ENCODE measurements around the gene TMEM186. TPM values are rescaled to one million over a fixed set of nuclear protein-coding genes. Genes with fewer than 3 reads are reported as not detected.
"Not testable (repeated sequence)": the region's sequence is repeated elsewhere in the genome, so short reads cannot be mapped to it uniquely, and the experiment has no call there.

The TMEM186 gene
- total RNA-seq, 1 donor from 2014 or later, result 8.4 TPM

GRCh38 chr16:8796469-8797363 is 723 bp downstream of the TMEM186 start:
- no peaks in the 10 kb centered on the region for H3K27me3 Mint-ChIP-seq (ENCODE audit: low read depth)
- peak overlapping the region; percentile 93 for H3K27ac Mint-ChIP-seq (ENCODE audit: unreplicated experiment)
- peaks cover 2% of the 10 kb centered on the region for H3K36me3 Mint-ChIP-seq (ENCODE audit: low read depth)
- TF ChIP-seq, protein P1, sequence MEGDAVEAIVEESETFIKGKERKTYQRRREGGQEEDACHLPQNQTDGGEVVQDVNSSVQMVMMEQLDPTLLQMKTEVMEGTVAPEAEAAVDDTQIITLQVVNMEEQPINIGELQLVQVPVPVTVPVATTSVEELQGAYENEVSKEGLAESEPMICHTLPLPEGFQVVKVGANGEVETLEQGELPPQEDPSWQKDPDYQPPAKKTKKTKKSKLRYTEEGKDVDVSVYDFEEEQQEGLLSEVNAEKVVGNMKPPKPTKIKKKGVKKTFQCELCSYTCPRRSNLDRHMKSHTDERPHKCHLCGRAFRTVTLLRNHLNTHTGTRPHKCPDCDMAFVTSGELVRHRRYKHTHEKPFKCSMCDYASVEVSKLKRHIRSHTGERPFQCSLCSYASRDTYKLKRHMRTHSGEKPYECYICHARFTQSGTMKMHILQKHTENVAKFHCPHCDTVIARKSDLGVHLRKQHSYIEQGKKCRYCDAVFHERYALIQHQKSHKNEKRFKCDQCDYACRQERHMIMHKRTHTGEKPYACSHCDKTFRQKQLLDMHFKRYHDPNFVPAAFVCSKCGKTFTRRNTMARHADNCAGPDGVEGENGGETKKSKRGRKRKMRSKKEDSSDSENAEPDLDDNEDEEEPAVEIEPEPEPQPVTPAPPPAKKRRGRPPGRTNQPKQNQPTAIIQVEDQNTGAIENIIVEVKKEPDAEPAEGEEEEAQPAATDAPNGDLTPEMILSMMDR (IDR thresholded peaks at IDR 0.05), result peak; percentile 32
- DNase-seq (ENCODE audit: low spot score), result no peak
- H3K4me3 Mint-ChIP-seq (ENCODE audit: unreplicated experiment), result peak overlapping the region; percentile 95
- H3K9me3 Mint-ChIP-seq (ENCODE audit: low read depth), result no peaks in the 10 kb centered on the region
- peaks cover 44% of the 10 kb centered on the region for H3K4me1 Mint-ChIP-seq (ENCODE audit: low read depth)

GRCh38 chr16:8795818-8796217 is 1.6 kb downstream of the TMEM186 start:
- Mint-ChIP-seq H3K4me1 (ENCODE audit: low read depth) (peaks cover 39% of the 10 kb centered on the region), H3K27me3 (ENCODE audit: low read depth) (no peaks in the 10 kb centered on the region), H3K27ac (ENCODE audit: unreplicated experiment) (no peak overlapping the region), H3K36me3 (ENCODE audit: low read depth) (peaks cover 2% of the 10 kb centered on the region), H3K9me3 (ENCODE audit: low read depth) (no peaks in the 10 kb centered on the region), H3K4me3 (ENCODE audit: unreplicated experiment) (no peak overlapping the region)
- no peak for DNase-seq (ENCODE audit: low spot score)
- TF ChIP-seq, protein P1 (IDR thresholded peaks at IDR 0.05), result no peak

GRCh38 chr16:8795091-8795490 is 2.3 kb downstream of the TMEM186 start:
- Mint-ChIP-seq H3K4me3 (ENCODE audit: unreplicated experiment) (no peak overlapping the region), H3K27me3 (ENCODE audit: low read depth) (no peaks in the 10 kb centered on the region), H3K27ac (ENCODE audit: unreplicated experiment) (no peak overlapping the region), H3K9me3 (ENCODE audit: low read depth) (no peaks in the 10 kb centered on the region), H3K4me1 (ENCODE audit: low read depth) (peaks cover 37% of the 10 kb centered on the region), H3K36me3 (ENCODE audit: low read depth) (peaks cover 2% of the 10 kb centered on the region)
- no peak for DNase-seq (ENCODE audit: low spot score)
- TF ChIP-seq, protein P1 (IDR thresholded peaks at IDR 0.05), result no peak

DNA sequence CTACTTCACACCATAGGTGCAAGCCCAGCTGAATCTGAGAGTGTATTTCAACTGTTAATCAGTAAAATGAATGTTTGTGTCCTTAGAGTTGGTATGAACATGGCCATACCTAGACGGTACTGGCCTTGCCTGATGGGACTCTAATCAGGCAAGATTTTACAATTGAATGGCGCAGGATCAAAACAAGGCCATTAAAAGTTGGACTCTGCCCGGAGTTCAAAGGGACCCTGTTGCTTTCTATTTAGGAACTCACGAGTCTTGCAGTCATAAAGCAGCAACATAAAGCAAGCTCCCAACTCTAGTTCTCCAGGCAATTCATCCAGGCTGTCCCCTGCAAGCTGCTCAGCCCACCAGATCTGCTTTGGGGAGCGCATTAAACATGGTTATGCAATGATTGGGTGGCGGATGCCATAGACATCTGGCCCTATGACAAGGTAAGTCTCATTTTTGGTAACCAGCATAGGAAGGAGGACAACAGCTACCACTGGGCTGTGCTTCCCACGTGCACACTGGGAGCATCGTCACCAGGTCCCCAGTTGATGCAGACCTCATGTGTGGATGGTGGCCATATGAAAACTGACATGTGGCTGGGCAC is 8.8 kb downstream of the TMEM186 start:
- Mint-ChIP-seq H3K4me3 (ENCODE audit: unreplicated experiment) (no peak overlapping the region), H3K4me1 (ENCODE audit: low read depth) (no peaks in the 10 kb centered on the region), H3K27ac (ENCODE audit: unreplicated experiment) (no peak overlapping the region), H3K36me3 (ENCODE audit: low read depth) (no peaks in the 10 kb centered on the region), H3K27me3 (ENCODE audit: low read depth) (no peaks in the 10 kb centered on the region), H3K9me3 (ENCODE audit: low read depth) (no peaks in the 10 kb centered on the region)
- TF ChIP-seq, protein P1 (IDR thresholded peaks at IDR 0.05), result no peak
- no peak for DNase-seq (ENCODE audit: low spot score)

DNA sequence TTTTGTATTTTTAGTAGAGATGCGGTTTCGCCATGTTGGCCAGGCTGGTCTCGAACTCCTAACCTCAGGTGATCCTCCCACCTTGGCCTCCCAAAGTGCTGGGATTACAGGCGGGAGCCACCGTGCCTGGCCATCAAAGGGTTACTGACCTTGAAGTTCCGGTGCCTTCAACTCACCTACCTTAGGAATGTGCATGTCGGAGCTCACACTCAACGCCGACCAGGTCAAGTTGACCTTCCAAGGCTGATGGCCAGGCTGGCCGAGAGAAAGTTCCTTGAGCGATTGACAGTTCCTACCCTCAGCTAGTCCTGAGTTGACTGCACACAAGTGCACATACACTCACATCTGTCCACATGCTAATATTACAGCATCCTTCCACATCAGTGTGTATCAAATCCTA is 11.1 kb downstream of the TMEM186 start:
- not testable (repeated sequence) for H3K27ac Mint-ChIP-seq (ENCODE audit: unreplicated experiment); H3K27me3 Mint-ChIP-seq (ENCODE audit: low read depth); DNase-seq (ENCODE audit: low spot score); H3K4me1 Mint-ChIP-seq (ENCODE audit: low read depth); H3K9me3 Mint-ChIP-seq (ENCODE audit: low read depth); H3K4me3 Mint-ChIP-seq (ENCODE audit: unreplicated experiment); H3K36me3 Mint-ChIP-seq (ENCODE audit: low read depth)
